Measurements from ENCODE around the gene GPR153.

The GPR153 gene

DNA sequence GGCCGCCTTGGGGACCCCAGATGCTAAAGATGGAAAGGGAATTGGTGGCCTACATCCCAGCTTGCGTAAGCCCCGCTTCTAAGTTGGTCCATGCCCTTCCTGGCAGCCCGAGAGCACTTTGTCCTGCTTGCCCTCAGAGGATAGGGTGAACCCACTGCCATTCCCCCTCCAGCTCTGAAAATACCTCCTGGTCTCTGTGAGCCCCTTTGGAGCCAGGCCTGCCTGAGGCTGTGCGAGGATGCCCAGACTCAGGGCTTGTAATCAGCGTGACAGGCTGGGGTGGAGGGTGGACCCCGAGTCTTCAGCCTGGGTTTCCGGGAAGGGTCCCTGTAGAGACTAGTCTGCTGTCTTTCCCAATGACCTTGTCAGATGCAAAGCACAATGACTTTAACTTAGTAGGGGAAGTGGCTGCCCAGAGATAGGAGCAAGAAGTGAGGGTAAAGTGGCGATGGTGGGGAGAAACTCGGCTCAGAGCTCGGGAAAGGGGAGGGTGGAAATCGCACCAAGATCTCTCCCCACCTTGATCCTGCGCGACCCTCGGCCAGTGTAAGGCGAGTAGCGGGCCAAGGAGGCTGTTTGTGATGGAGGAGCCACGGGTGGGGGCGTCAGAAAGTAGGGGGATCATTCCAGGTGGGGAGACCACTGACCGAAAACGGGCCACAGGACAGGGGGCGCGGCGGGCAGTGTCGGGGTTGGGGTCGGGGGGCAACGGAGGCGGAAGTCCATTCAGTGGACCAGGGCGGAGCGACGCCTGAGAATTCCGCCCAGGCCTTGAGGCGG, 19.6 kb downstream of the GPR153 start:
- no peak for DNase-seq (ENCODE audit: low read depth, low spot score)
- Histone ChIP-seq H3K36me3 (ENCODE audit: insufficient read depth, low read length) (no peaks in the 10 kb centered on the region), H3K9me3 (ENCODE audit: low read depth, low read length) (no peaks in the 10 kb centered on the region), H3K4me3 (no peak overlapping the region), H3K9ac (ENCODE audit: insufficient read length) (no peak overlapping the region), H3K27ac (no peak overlapping the region)
- TF ChIP-seq POLR2AphosphoS5 (IDR thresholded peaks at IDR 0.05; ENCODE audit: borderline replicate concordance, low read depth, low read length) (no peak), FOXP2 (optimal IDR thresholded peaks at IDR 0.05; ENCODE audit: control extremely low read depth, extremely low read length, insufficient read depth) (no peak), EZH2 (IDR thresholded peaks at IDR 0.05) (no peak)

DNA sequence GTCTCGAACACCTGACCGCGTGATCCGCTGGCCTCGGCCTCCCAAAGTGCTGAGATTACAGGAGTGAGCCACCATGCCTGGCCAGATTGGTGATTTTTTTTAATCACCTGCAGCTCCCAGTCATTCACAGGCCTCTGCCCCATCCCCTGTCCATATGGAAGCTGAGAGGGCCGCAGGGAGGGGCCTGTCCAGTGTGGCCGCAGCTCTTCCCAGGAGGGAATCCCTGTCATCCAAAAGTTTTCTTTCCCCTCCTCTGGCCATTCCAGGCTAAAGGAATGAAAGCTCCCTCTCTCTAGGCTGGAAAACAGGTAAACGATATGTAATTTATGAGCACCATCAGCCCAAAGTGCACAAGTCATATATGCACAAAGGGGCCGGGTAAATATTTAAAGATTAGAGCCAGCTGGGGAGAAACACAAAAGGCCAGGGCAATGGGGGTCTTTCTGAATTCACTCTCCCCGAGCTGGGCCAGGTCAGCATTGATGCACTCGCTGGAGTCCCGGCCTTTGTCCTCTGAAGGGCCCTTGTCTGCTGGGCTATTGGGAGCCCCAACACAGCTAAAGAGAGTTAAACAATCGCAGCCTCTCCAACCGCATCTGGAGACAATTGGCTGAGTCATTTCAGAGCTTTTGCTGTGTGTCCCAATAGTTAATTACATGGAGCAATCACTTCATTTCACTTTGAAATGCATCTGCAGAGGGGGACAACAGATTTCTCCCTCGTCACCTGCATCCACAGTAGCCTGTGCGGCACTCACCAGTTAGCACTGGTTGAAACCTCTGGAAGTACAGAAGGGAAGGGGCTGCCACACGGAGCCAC, 20.7 kb downstream of the GPR153 start:
- Histone ChIP-seq H3K4me3 (no peak overlapping the region), H3K27ac (no peak overlapping the region), H3K9me3 (ENCODE audit: low read depth, low read length) (no peaks in the 10 kb centered on the region), H3K9ac (ENCODE audit: insufficient read length) (no peak overlapping the region), H3K36me3 (ENCODE audit: insufficient read depth, low read length) (no peaks in the 10 kb centered on the region)
- DNase-seq (ENCODE audit: low read depth, low spot score), result no peak
- TF ChIP-seq FOXP2 (optimal IDR thresholded peaks at IDR 0.05; ENCODE audit: control extremely low read depth, extremely low read length, insufficient read depth), result no peak
- no peak for TF ChIP-seq POLR2AphosphoS5 (IDR thresholded peaks at IDR 0.05; ENCODE audit: borderline replicate concordance, low read depth, low read length)
- no peak for TF ChIP-seq EZH2 (IDR thresholded peaks at IDR 0.05)

DNA sequence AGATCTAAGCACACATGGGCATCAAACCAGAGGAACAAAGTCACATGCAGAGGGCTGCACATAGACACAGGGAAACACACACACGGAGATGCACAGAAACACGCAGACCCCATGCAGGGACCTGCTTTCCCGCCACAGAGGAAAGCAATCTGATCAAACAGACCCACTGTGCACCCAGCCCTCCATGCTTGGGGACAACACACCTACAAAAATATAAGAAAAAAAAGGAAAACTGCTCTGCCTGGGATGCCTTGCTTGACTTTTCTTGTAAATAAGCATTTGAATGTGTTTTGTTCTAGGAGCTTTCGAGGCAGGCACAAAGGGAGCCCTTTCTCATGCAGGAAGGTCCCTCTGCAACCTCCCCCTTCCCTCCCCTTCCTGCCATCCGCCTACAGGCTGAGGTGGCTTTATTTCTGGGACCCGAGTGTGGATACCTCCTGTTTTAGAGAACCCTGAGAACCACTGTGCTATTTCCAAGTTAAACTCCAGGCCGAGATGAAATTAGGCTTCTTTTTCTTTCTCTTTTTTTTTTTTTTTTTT, 21.6 kb downstream of the GPR153 start:
- no peak overlapping the region for H3K27ac ChIP-seq
- H3K9ac ChIP-seq (ENCODE audit: insufficient read length), result no peak overlapping the region
- H3K9me3 ChIP-seq (ENCODE audit: low read depth, low read length), result no peaks in the 10 kb centered on the region
- no peak overlapping the region for H3K4me3 ChIP-seq
- no peak for DNase-seq (ENCODE audit: low read depth, low spot score)
- TF ChIP-seq POLR2AphosphoS5 (IDR thresholded peaks at IDR 0.05; ENCODE audit: borderline replicate concordance, low read depth, low read length) (no peak), EZH2 (IDR thresholded peaks at IDR 0.05) (no peak), FOXP2 (optimal IDR thresholded peaks at IDR 0.05; ENCODE audit: control extremely low read depth, extremely low read length, insufficient read depth) (no peak)
- H3K36me3 ChIP-seq (ENCODE audit: insufficient read depth, low read length), result peaks cover under 1% of the 10 kb centered on the region

DNA sequence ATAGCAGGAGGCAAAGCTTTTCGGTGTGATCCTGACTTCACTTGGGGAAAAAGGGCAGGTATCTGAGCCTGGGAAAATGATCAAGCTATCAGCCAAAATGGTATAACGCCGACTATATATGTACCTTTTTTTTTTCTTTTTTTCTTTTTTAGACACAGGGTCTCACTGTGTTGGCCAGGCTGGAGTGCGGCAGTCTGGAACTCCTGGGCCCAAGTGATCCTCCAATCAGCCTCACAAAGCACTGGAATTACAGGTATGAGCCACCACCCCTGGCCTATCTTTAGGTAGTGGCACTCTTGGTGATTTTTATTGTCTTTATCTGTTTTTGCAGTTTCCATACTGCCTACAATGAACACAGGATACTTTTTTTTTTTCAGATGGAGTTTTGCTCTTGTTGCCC, 23.8 kb downstream of the GPR153 start:
- Histone ChIP-seq H3K27ac (no peak overlapping the region), H3K9ac (ENCODE audit: insufficient read length) (no peak overlapping the region), H3K36me3 (ENCODE audit: insufficient read depth, low read length) (peaks cover 18% of the 10 kb centered on the region), H3K4me3 (no peak overlapping the region), H3K9me3 (ENCODE audit: low read depth, low read length) (no peaks in the 10 kb centered on the region)
- TF ChIP-seq EZH2 (IDR thresholded peaks at IDR 0.05), result no peak
- TF ChIP-seq FOXP2 (optimal IDR thresholded peaks at IDR 0.05; ENCODE audit: control extremely low read depth, extremely low read length, insufficient read depth), result no peak
- TF ChIP-seq POLR2AphosphoS5 (IDR thresholded peaks at IDR 0.05; ENCODE audit: borderline replicate concordance, low read depth, low read length), result no peak
- DNase-seq (ENCODE audit: low read depth, low spot score), result no peak

DNA sequence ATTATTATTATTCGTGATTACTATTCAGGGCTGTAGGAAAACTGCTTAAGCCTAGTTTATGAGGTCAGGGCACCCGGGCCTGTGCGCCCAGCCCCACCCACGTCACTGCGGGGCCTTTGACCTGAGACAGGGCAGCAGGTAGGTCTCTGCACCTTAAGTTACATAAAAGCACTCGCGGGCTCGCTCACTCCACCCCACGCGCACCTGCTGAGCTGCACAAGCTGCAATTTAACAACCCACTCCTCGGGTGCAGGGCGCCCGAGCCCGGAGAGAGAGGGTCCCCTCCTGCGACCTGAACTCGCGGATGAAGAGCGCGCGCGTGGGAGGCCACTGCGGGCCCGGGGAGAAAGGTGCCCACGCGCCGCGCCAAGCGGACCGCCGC, 25.6 kb downstream of the GPR153 start:
- Histone ChIP-seq H3K9me3 (ENCODE audit: low read depth, low read length) (no peaks in the 10 kb centered on the region), H3K9ac (ENCODE audit: insufficient read length) (peak overlapping the region; percentile 73), H3K4me3 (peak overlapping the region; percentile 75), H3K36me3 (ENCODE audit: insufficient read depth, low read length) (peaks cover 34% of the 10 kb centered on the region), H3K27ac (no peak overlapping the region)
- DNase-seq (ENCODE audit: low read depth, low spot score), result no peak
- TF ChIP-seq POLR2AphosphoS5 (IDR thresholded peaks at IDR 0.05; ENCODE audit: borderline replicate concordance, low read depth, low read length), result no peak
- TF ChIP-seq EZH2 (IDR thresholded peaks at IDR 0.05), result no peak
- no peak for TF ChIP-seq FOXP2 (optimal IDR thresholded peaks at IDR 0.05; ENCODE audit: control extremely low read depth, extremely low read length, insufficient read depth)

GRCh38 chr1:6234502-6235295, 26.2 kb downstream of the GPR153 start:
- Histone ChIP-seq H3K9ac (ENCODE audit: insufficient read length) (peak overlapping the region; percentile 73), H3K4me3 (peak overlapping the region; percentile 75), H3K36me3 (ENCODE audit: insufficient read depth, low read length) (peaks cover 40% of the 10 kb centered on the region), H3K9me3 (ENCODE audit: low read depth, low read length) (no peaks in the 10 kb centered on the region), H3K27ac (no peak overlapping the region)
- no peak for DNase-seq (ENCODE audit: low read depth, low spot score)
- TF ChIP-seq EZH2 (IDR thresholded peaks at IDR 0.05), result no peak
- TF ChIP-seq FOXP2 (optimal IDR thresholded peaks at IDR 0.05; ENCODE audit: control extremely low read depth, extremely low read length, insufficient read depth), result no peak
- TF ChIP-seq POLR2AphosphoS5 (IDR thresholded peaks at IDR 0.05; ENCODE audit: borderline replicate concordance, low read depth, low read length), result no peak

GRCh38 chr1:6233376-6233775, 27.5 kb downstream of the GPR153 start:
- H3K27ac ChIP-seq, result no peak overlapping the region
- peaks cover 48% of the 10 kb centered on the region for H3K36me3 ChIP-seq (ENCODE audit: insufficient read depth, low read length)
- peak overlapping the region; percentile 32 for H3K9ac ChIP-seq (ENCODE audit: insufficient read length)
- no peak for DNase-seq (ENCODE audit: low read depth, low spot score)
- no peak for TF ChIP-seq POLR2AphosphoS5 (IDR thresholded peaks at IDR 0.05; ENCODE audit: borderline replicate concordance, low read depth, low read length)
- no peak for TF ChIP-seq FOXP2 (optimal IDR thresholded peaks at IDR 0.05; ENCODE audit: control extremely low read depth, extremely low read length, insufficient read depth)
- no peak for TF ChIP-seq EZH2 (IDR thresholded peaks at IDR 0.05)
- no peak overlapping the region for H3K4me3 ChIP-seq
- no peaks in the 10 kb centered on the region for H3K9me3 ChIP-seq (ENCODE audit: low read depth, low read length)
